ENCODE measurements around the gene SNN.

Gene SNN

GRCh38 chr16:11698271-11698689, 30.0 kb downstream of the SNN start:
- TF ChIP-seq, protein P1, sequence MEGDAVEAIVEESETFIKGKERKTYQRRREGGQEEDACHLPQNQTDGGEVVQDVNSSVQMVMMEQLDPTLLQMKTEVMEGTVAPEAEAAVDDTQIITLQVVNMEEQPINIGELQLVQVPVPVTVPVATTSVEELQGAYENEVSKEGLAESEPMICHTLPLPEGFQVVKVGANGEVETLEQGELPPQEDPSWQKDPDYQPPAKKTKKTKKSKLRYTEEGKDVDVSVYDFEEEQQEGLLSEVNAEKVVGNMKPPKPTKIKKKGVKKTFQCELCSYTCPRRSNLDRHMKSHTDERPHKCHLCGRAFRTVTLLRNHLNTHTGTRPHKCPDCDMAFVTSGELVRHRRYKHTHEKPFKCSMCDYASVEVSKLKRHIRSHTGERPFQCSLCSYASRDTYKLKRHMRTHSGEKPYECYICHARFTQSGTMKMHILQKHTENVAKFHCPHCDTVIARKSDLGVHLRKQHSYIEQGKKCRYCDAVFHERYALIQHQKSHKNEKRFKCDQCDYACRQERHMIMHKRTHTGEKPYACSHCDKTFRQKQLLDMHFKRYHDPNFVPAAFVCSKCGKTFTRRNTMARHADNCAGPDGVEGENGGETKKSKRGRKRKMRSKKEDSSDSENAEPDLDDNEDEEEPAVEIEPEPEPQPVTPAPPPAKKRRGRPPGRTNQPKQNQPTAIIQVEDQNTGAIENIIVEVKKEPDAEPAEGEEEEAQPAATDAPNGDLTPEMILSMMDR (conservative IDR thresholded peaks at IDR 0.05) = peak; percentile 29
- H3K27ac ChIP-seq = no peak overlapping the region

- H3K27ac ChIP-seq = no peak overlapping the region
- TF ChIP-seq, protein P1 (conservative IDR thresholded peaks at IDR 0.05) = no peak
These were observed 31.1 kb downstream of the SNN start for GRCh38 chr16:11699234-11699894.

DNA sequence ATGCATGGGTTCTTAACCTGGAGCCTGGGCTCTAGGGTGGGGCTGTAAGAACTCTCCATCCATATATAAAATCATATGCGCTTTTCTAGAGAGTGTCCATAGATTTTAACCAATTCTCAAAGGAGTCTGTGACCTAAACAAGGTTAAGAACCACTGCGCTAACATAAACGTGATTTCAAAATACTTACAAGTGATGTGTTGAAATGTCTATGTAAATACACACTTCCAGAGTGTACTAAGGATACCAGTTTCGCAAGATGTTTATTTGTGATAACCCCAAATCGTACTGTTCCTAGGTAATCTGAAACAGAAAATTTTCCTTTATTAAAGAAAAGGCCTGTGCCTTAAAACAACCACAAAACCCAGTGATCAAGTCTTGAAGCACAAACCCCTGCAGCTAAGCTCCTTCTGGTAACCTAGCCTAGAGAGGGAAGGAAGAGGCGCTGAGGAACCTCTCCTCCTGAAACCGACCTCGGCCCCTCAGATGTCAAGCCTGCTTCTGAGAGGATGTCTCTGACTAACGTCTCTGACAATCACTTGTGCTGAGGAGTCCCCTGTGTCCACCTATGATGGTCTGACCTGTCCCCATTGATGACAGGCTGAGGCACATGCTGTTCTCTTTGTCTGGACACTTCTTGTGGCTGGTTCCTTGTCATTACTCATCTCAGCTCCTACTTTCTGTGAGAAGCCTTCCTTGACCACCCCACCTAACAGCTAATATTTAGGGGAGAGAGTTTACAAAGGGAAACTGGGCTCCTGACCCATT, 32.2 kb downstream of the SNN start:
- peak overlapping the region; percentile 30; the same call in 1 of the 2 replicates for H3K27ac ChIP-seq

DNA sequence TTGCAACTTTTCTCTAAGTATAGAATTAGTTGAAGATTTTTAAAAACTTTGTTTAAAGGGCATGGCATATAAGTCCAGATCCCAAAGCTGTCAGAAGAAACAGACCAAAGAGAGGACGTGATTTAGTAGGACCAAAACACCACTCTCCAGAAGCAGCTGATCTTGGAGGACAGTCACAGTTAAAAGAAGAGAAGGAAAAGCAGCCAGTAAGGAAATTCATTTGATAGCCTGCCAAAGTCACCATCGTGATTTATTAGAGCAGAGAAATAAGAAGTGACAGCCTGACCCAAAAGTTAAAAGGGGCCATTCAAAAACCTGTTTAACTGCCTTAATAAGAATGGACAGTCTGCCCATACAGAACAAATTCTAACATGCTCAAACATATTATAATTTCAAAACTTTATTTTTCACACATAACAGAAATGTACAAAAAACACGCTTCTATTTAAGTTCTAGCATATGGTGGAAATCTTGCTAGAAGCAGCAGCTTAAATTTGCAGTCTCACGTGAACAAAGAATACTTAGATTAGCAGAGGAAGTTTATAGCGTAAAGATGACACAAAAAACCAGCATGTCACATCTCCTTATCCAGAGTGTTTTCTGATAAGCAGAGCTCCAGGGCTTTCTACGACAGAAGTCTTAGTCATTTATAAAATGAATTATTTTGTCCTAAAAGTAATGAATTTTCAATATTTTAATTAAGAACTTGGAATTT, 37.2 kb downstream of the SNN start:
- peak overlapping the region; percentile 67 for H3K27ac ChIP-seq
- TF ChIP-seq, protein P1 (conservative IDR thresholded peaks at IDR 0.05) = no peak

More for the DNA sequence above, 32.2 kb downstream of the SNN start:
- TF ChIP-seq, protein P1 (conservative IDR thresholded peaks at IDR 0.05) = no peak

DNA sequence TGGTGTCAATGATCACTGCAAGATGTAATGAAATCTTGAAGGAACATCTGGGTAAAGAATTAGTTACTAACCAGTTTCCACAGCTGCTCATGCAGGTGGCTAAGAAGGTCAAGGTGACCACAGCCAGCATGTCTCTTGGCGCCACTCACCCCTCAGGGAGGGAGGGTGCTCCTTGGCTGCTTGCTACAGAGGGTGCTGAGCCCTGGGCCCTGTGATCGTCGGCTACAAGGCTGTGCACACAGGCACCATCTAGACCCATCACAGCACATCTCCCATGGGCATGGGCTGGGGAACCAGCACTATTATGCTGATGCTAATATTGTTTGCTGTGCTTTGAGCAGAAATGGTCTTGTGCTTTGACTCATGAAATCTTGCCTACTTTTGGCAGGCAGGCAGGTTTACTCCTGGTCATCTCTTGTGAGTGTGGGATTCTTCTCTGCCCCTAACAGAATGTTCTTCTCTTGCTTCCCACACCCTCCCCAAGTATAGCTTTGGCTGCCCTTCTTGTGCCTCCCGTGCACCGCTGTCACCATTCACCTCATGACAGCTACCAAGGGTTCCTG, 38.0 kb downstream of the SNN start:
- H3K27ac ChIP-seq = peak overlapping the region; percentile 67
- TF ChIP-seq, protein P1 (conservative IDR thresholded peaks at IDR 0.05) = no peak

GRCh38 chr16:11707679-11708197, 39.5 kb downstream of the SNN start:
- H3K27ac ChIP-seq = no peak overlapping the region
- TF ChIP-seq, protein P1 (conservative IDR thresholded peaks at IDR 0.05) = no peak
